Esophagus squamous epithelium (tissue), 5 donors: ENCODE measurements around the gene ZFPM1. TPM values are rescaled to one million over a fixed set of nuclear protein-coding genes. Genes with fewer than 3 reads are reported as not detected.

Experiments used
- DNase-seq: peaks from one replicate; lab custom pipeline; 2025; lab: John Stamatoyannopoulos, UW
- H3K27ac ChIP-seq, 4 donors: fragments of 200-600 bp; sonication (generic); one replicate each; pipeline ENCODE4 v1.5.1; 2016 to 2019; ENCODE audit warnings: mild to moderate bottlenecking in 1 of 4
- H3K27me3 ChIP-seq, 4 donors: fragments of 200-600 bp; sonication (generic); 1 replicate in 3 of 4; 2 replicates in 1 of 4; pipeline versions ENCODE4 v1.5.1 to v1.6.0; 2017 to 2021; ENCODE audit warnings: antibody characterized with exemption in 1 of 4
- H3K36me3 ChIP-seq, 3 donors: fragments of 200-600 bp; sonication (generic); one replicate each; pipeline ENCODE4 v1.5.1; 2016 to 2019
- H3K4me1 ChIP-seq, 3 donors: fragments of 200-600 bp; sonication (generic); one replicate each; pipeline ENCODE4 v1.5.1; 2017 to 2019
- H3K4me3 ChIP-seq, 4 donors: fragments of 200-600 bp; sonication (generic); 1 replicate in 3 of 4; 2 replicates in 1 of 4; pipeline ENCODE4 v1.5.1; 2016 to 2019; ENCODE audit warnings: mild to moderate bottlenecking in 2 of 4, moderate library complexity in 1 of 4
- H3K9me3 ChIP-seq, 3 donors: fragments of 200-600 bp; sonication (generic); one replicate each; pipeline ENCODE4 v1.5.1; 2016 to 2019
- POLR2A ChIP-seq, 4 donors: fragments of 450-650 bp; IDR thresholded peaks; one replicate each; pipeline ENCODE4 v1.6.1; 2017; ENCODE audit warnings: antibody characterized with exemption in 4 of 4, mild to moderate bottlenecking in 4 of 4, moderate library complexity in 3 of 4
- WGBS, 2 donors: methylation state at CpG; one replicate each; pipeline ENCODE4 v1.1.5; 2018; 5-methylcytosine and 5-hydroxymethylcytosine counted together
- intact Hi-C: fragments of 100-400 bp; cut with DNase I; formaldehyde crosslinking; loops from one replicate; pipeline ENCODE4 v1.15.0; 2022
- total RNA-seq, 4 donors: library from RNA; depleted of rRNA; stranded (reverse); fragments of >200 nt; gene quantifications; one replicate each; pipeline ENCODE4 v1.1.0, GENCODE V29; 2016
- TF ChIP-seq, protein P1 (sequence below), 6 experiments: fragments of 450-650 bp in 4 of 6; fragments of 200-600 bp in 2 of 6; sonication (generic) in 2 of 6; IDR thresholded peaks; one replicate each; pipeline ENCODE4 v1.5.1; 2016 to 2019; ENCODE audit warnings: antibody characterized with exemption in 6 of 6, mild to moderate bottlenecking in 4 of 6, moderate library complexity in 4 of 6
- donor health status: DM: yes; HTN: yes; CAD: no.

Gene ZFPM1
- total RNA-seq, 4 donors from 2014 or later: 0.67 to 1.7 (median 1.2) TPM

DNA sequence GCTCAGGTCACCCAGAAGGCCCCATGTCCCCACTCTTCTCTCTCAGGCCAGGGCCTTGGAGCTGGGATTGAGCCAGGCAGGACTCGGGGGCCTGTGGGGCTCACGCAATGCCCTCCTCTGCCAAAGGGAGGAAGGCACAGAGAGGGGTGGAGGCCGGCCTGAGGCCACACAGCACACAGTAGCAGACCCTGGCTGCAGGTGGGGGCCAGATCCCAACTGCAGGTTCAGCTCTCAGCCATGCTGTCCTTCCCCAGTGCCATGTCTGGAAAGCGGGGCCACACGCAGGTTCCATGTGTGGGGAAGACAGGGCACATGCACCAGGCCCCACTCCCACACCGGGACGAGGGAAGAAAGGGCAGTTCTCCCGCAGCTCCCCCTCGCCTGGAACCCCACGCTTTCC, 33.3 kb upstream of the ZFPM1 start:
- intact Hi-C loops: no loop called here
- 80% methylated on average over 1 of the region's 10 CpGs; no CpG with 5 or more reads in 1 of the 2 donors for WGBS, 2 donors
- Histone ChIP-seq H3K27ac (no peak overlapping the region), H3K27me3 (peaks cover 0 to 44% (median 0%) of the 10 kb centered on the region in 4 donors), H3K4me1 (peaks cover 0 to 10% (median 5%) of the 10 kb centered on the region in 3 donors), H3K9me3 (no peaks in the 10 kb centered on the region), H3K4me3 (no peak overlapping the region), H3K36me3 (no peaks in the 10 kb centered on the region)
- no peak for DNase-seq
- no peak for TF ChIP-seq POLR2A (IDR thresholded peaks at IDR 0.05)
- TF ChIP-seq, protein P1, sequence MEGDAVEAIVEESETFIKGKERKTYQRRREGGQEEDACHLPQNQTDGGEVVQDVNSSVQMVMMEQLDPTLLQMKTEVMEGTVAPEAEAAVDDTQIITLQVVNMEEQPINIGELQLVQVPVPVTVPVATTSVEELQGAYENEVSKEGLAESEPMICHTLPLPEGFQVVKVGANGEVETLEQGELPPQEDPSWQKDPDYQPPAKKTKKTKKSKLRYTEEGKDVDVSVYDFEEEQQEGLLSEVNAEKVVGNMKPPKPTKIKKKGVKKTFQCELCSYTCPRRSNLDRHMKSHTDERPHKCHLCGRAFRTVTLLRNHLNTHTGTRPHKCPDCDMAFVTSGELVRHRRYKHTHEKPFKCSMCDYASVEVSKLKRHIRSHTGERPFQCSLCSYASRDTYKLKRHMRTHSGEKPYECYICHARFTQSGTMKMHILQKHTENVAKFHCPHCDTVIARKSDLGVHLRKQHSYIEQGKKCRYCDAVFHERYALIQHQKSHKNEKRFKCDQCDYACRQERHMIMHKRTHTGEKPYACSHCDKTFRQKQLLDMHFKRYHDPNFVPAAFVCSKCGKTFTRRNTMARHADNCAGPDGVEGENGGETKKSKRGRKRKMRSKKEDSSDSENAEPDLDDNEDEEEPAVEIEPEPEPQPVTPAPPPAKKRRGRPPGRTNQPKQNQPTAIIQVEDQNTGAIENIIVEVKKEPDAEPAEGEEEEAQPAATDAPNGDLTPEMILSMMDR (IDR thresholded peaks at IDR 0.05): no peak

DNA sequence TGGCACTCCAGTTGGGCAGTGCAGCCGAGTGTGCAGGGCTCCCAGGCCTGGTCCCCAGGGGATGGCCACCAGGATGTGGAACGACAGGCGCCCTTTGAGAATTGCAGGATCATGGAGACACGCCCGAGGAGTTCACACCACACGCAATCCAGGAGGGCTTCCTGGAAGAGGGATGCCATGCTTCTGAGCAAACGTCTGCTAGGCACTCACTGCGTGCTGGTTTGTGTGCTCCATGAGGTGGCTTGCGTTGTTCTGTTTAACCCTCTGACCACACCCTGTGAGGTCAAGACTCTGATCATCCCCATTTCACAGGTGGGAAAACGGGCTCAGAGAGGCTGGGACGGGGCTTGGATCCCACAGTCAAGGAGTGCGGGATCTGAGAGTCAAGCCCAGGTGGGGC, 32.6 kb upstream of the ZFPM1 start:
- no peaks in the 10 kb centered on the region for H3K36me3 ChIP-seq
- DNase-seq: no peak

DNA sequence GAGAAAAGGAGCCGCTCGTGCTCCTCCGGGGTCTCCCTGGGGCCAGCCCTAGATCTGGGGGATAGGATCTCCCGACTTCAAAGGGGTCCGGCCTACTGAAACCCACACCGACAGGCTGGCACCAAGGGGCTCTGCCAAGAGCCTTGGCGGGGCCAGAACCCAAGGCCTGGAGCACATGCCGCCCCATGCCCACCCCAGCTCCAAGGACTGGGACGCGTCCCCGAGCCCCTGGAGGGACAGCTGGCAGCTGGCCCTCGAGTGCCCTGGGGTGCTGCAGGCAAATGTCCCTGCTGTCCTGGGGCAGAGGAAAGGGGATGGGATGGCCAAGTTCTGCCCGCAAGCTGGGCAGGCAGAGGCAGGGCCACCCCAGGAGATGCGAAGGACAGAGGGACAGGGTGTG, 31.8 kb upstream of the ZFPM1 start:
- 70% methylated on average over 2 of the region's 14 CpGs; no CpG with 5 or more reads in 1 of the 2 donors for WGBS, 2 donors
- Histone ChIP-seq H3K4me1 (peaks cover 0 to 19% (median 5%) of the 10 kb centered on the region in 3 donors), H3K36me3 (no peaks in the 10 kb centered on the region), H3K27me3 (peaks cover 0 to 50% (median 0%) of the 10 kb centered on the region in 4 donors), H3K9me3 (no peaks in the 10 kb centered on the region), H3K27ac (no peak overlapping the region), H3K4me3 (no peak overlapping the region)
- TF ChIP-seq POLR2A (IDR thresholded peaks at IDR 0.05): no peak
- TF ChIP-seq, protein P1 (IDR thresholded peaks at IDR 0.05): no peak
- no peak for DNase-seq
- intact Hi-C loops: no loop called here

More for the DNA sequence above, 32.6 kb upstream of the ZFPM1 start:
- H3K4me1 ChIP-seq: peaks cover 0 to 17% (median 5%) of the 10 kb centered on the region in 3 donors
- H3K27ac ChIP-seq: no peak overlapping the region
- intact Hi-C loops: no loop called here
- no peak for TF ChIP-seq POLR2A (IDR thresholded peaks at IDR 0.05)
- TF ChIP-seq, protein P1 (IDR thresholded peaks at IDR 0.05): no peak
- 33 to 85% methylated on average over 1 to 4 of the region's 12 CpGs for WGBS, 2 donors
- H3K4me3 ChIP-seq: no peak overlapping the region
- H3K27me3 ChIP-seq: peaks cover 0 to 51% (median 0%) of the 10 kb centered on the region in 4 donors
- H3K9me3 ChIP-seq: no peaks in the 10 kb centered on the region

DNA sequence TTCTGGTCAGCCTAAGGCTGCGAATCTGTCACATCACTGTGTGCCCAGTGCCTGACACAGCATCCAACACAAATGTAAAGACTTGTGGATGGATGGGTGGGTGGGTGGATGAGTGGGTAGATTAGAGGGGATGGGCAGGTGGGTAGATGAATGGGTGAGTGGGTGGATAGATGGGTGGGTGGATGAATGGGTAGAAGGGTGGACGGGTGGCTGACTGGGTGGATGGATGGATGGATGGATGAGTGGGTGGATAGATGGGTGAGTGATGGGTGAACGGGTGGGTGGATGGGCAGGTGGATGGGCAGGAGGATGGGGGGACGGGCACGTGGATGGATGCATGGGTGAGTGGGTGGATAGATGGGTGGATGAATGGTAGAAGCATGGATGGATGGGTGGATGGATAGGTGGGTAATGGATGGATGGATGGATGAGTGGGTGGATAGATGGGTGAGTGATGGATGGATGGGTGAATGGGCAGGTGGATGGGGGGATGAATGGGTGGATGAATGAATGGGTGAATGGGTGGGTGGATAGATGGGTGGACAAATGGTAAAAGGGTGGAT, 31.1 kb upstream of the ZFPM1 start:
- TF ChIP-seq POLR2A (IDR thresholded peaks at IDR 0.05): no peak
- TF ChIP-seq, protein P1 (IDR thresholded peaks at IDR 0.05): no peak
- Histone ChIP-seq H3K4me1 (peaks cover 0 to 19% (median 5%) of the 10 kb centered on the region in 3 donors), H3K27me3 (peaks cover 0 to 43% (median 0%) of the 10 kb centered on the region in 4 donors), H3K27ac (no peak overlapping the region), H3K9me3 (no peaks in the 10 kb centered on the region), H3K4me3 (no peak overlapping the region), H3K36me3 (no peaks in the 10 kb centered on the region)
- intact Hi-C loops: no loop called here
- 49 to 50% methylated on average over 5 of the region's 5 CpGs for WGBS, 2 donors
- DNase-seq: no peak

DNA sequence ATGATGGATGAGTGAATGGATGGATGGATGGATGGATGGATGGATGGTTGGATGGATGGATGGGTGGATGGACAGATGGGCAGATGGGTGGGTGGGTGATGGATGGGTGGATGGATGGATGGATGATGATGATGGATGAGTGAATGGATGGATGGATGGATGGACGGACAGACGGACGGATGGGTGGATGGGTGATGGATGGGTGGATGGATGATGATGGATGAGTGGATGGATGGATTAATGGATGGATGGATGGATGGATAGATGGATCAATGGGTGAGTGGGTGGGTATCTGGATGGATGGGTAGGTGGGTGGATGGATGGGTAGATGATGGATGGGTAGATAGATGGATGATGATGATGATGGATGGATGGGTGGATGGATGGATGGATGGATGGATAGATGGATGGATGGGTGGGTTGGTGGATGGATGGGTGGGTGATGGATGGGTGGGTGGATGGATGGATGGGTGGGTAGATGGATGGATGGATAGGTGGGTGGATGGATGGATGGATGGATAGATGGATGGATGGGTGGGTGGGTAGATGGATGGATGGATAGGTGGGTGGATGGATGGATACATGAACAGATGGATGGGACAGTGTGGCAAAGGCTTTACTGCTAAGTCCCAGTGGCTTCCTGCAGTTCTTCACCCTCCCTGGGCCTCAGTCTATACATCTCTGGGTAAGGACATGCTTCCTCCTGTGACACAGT, 30.2 kb upstream of the ZFPM1 start:
- no peaks in the 10 kb centered on the region for H3K36me3 ChIP-seq
- TF ChIP-seq, protein P1 (IDR thresholded peaks at IDR 0.05): no peak
- DNase-seq: no peak
- peaks cover 0 to 19% (median 5%) of the 10 kb centered on the region in 3 donors for H3K4me1 ChIP-seq
- H3K9me3 ChIP-seq: no peaks in the 10 kb centered on the region
- WGBS, 2 donors: 44 to 45% methylated on average over 3 of the region's 3 CpGs
- intact Hi-C loops: no loop called here
- no peak overlapping the region for H3K4me3 ChIP-seq
- H3K27ac ChIP-seq: no peak overlapping the region
- H3K27me3 ChIP-seq: peaks cover 0 to 42% (median 0%) of the 10 kb centered on the region in 4 donors
